Uterus (tissue), 2 donors: ENCODE results near the gene STK39.

Source experiments
- POLR2A ChIP-seq, 2 donors: fragments of 450-650 bp; IDR thresholded peaks; one replicate each; pipeline ENCODE4 v1.6.1; 2016; ENCODE audit warnings: antibody characterized with exemption in 2 of 2, mild to moderate bottlenecking in 1 of 2, moderate library complexity in 1 of 2
- TF ChIP-seq, protein P1 (sequence below), 4 experiments: fragments of 200-600 bp in 2 of 4; fragments of 450-650 bp in 2 of 4; sonication (generic) in 2 of 4; IDR thresholded peaks; one replicate each; pipeline ENCODE4 v1.5.1; 2016 to 2019; ENCODE audit warnings: antibody characterized with exemption in 4 of 4, mild to moderate bottlenecking in 2 of 4, moderate library complexity in 1 of 4

DNA sequence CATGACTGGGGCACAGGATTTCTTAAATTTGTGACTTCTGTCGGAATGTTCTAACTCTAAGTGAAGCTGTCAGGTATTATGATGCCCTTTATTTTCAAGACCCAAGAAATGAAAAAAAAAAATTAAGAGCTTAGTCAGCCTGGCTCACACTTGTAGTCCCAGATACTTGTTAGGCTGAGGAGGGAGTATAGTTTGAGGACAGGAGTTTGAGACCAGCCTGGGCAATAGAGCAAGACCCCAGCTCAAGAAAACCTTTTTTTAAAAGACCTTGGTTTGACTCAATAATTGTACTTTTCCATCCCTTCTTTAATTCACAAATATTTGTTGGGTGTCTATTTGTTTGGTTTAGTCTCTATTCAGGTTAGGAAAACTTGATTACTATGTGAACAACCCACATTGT lies 310.0 kb downstream of the STK39 start:
- TF ChIP-seq, protein P1, sequence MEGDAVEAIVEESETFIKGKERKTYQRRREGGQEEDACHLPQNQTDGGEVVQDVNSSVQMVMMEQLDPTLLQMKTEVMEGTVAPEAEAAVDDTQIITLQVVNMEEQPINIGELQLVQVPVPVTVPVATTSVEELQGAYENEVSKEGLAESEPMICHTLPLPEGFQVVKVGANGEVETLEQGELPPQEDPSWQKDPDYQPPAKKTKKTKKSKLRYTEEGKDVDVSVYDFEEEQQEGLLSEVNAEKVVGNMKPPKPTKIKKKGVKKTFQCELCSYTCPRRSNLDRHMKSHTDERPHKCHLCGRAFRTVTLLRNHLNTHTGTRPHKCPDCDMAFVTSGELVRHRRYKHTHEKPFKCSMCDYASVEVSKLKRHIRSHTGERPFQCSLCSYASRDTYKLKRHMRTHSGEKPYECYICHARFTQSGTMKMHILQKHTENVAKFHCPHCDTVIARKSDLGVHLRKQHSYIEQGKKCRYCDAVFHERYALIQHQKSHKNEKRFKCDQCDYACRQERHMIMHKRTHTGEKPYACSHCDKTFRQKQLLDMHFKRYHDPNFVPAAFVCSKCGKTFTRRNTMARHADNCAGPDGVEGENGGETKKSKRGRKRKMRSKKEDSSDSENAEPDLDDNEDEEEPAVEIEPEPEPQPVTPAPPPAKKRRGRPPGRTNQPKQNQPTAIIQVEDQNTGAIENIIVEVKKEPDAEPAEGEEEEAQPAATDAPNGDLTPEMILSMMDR (IDR thresholded peaks at IDR 0.05), result no peak
- TF ChIP-seq POLR2A (IDR thresholded peaks at IDR 0.05), result no peak
